Right renal pelvis (tissue), 4 donors: ENCODE data around the gene COL23A1. TPM values are rescaled to one million over a fixed set of nuclear protein-coding genes. Genes with fewer than 3 reads are reported as not detected.
A peak's percentile ranks its signal among the peaks of the same experiment; 100 is the strongest.

ENCODE experiments used
- DNase-seq, 4 donors: peaks; one replicate each; pipeline ENCODE4 v3.0.0-alpha.2; 2013; ENCODE audit warnings: low read depth in 4 of 4, low spot score in 3 of 4, missing footprints in 1 of 4
- polyA plus RNA-seq, 4 donors: library from polyadenylated mRNA; unstranded; fragments of 120-200 nt; gene quantifications; one replicate each; pipeline ENCODE4 v1.2.1, GENCODE V29; 2013; ENCODE audit not compliant: insufficient read length in 4 of 4

COL23A1 gene
- polyA plus RNA-seq, 4 donors: 5.7 to 8.2 (median 6.4) TPM

DNA sequence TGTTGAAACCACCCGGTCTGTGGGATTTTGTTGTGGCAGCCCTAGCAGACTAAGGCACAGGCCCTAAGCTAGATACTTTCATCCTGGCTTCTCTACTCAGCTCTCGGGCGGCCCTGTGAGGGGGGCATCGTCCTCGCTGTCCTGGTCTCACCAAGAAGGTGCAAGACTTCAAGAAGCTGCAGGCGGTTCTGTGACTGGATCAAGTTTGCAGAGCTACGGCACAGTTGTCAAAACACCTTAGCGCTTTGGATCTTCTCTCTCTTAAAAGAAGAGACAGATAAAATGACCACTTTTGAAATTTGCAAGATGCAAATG lies 238.2 kb downstream of the COL23A1 start:
- no peak for DNase-seq

DNA sequence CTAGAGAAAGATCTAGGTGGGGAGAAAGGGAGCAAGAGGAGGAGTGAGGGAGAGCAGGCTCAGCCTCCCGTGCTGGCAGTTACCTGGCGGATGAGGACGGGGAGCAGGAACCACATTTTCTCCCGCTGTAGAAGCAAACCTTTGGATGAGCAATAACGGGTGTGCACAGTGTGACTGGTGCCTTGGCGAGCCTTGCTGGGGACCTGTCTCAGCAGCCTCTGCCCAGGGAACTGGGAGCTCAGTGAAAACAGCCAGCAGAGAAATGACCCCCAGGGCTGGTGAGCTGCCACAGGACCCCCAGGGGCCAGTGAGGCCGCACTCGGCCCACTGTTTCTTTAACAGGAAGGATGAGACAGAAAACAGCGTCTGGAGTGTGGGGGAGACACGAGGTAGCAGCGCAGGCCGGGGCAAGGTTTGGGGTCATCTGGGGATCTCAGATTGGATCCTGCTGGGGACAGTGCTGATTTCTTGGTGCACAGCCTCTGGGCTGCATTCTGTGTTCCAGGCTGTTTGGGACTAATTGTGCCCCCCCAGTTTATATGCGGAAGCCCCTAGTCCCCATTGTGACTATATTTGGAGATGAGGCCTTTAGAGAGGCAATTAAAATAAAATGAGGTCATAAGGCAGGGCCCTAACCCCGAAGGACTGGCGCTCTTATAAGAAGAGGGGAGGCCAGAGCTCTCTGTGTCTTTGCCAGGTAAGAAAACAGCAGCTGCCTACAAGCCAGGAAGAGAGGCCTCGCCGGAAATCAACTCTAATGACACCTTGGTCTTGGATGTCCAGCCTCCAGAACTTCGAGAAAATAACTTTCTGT lies 238.8 kb downstream of the COL23A1 start:
- DNase-seq: no peak

DNA sequence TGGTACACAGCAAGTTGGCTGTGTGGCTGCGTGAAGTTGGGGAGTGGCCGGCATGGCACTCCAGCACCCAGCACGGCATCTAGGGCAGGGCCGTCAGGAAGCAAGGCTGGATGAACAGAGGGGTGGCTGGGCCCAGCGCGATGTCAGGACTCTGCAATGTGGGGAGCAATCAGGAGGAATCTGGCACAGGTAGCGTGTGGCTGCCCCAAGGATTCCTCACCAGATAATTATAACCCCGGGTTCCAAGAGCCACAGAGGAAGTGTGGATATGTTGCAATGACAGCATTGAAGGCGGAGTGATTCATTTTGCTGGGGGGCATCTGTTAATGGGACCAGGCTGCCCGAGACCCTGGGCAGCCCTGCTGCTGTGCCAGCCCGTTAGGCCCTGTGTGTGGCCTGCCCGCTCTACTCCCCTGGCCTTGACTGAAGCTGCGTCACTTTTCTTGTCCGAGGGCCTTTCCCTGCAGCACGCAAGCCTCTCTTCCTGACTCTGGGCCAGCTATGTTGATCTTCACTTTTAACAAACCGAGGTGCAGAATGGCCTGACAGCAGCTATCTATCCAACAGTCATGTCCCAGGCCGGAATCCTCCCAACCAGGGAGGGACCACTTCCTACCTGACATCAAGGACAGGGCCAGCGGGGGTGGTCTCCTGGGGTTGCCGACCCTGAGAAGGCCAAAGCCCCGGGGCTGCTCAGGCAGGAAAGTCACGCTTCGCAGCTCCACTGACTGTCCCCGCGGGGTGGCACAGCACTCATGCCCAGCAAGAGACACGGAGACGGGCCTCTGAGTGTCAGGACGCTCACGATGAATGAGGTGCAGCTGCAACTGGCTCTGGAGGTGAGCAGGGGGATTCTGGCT lies 239.6 kb downstream of the COL23A1 start:
- DNase-seq: no peak

DNA sequence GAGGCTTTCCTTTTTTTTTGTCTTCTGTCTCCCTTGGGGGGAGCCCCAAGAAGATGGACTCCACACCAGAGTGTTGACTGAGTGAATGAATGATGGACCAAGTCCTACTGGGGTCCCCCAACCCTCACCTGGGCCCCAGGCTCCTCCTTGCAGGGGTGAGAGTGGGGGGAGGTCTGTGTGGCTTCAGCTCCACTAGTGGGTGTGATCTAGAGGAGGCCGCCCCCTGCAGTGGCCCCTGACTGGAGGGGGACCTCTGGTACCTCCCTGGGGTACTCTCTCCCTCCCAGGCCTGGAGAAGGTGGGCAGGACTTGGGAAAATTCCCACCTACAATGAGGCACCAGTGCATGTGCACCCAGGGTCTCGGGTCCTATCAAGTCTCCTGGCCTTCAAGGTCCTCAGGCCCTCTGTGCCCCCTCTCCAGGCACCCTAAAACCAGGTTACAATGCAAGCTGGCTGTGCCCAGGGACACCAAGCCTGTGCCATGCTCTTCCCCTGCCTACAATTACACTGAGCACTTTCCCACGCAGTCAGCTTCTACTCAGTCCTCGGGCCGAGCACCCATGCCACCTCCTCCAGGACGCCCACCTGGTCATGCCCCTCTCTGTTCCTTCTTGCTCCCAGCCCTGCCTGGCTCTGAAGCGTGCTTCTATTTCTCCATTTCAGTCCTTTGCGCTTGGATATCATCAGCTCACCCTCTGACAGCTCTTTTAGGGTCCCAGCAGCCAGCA lies 240.4 kb downstream of the COL23A1 start:
- DNase-seq: no peak

DNA sequence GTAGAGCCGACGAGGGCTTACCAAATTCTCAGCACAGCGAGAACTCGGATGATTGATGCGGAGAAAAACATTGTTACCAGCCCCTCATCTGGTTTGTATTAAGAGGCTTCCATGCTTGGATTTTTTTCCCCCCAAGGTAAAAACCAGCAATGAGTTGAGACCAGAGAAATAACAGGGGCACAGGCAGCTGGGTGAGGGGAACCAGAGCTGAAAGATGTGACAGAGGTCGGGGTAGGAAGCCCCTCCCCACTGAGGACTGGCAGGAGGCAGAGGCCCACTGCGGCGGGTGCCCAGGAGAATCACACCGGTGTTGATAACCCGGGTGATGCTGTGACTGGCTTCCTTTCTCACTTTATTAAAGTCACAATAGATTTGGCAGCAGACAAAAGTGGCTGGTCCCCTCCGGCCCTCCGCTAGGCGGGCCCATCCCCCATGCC lies 241.1 kb downstream of the COL23A1 start:
- DNase-seq: no peak

DNA sequence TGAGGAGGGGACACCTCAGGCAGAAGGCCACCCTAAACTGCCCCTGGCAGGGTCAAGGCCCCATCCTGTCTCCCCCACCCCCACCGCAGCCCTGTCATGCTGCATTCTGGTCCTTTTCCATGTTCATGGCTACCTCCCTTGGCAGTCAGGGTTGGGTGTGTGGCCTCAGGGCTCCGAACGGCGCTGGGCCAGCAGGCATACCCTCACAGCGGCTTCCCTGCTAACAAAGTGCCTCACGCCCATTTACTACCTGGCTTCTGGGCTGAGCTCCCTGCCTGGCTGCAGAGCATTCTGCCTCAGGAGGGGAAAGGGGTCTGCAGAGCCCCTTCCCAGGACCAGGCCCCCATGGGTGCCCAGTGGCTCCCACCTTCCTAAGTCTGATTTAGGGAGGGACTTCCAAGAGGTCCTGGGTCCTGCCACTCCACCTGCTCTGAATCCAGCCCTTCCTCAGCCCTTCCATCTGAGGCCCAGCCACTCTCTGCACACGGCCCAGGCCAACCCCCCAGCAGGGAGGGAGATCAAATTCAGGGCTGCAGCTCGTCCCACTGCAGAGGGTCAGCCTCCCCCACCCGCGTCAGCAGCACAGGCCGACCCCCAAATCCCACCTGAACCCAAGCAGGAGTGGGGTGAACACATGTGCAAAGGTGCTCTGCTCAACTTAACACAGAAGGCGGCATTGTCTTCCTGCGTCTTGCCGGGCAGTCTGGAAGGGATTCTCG lies 241.7 kb downstream of the COL23A1 start:
- no peak for DNase-seq

DNA sequence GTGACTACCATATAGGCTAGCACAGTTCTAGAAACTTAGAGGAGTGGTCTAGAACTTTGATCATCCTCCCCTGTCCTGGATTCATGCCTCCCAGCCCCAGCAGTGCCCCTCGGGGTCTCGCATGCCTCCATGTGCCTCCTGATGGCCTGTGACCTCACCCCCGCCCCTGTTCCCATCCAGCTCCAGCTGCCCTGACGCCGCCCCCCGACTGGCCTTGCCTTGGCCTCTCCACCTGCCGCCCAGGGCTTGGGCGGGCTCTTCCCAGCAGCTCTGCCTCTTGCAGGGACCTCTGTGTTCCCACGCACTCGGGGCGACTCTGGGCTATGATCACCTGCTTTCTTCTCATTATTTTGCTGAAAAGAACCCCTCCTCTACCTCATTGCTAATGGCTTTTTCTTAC lies 242.2 kb downstream of the COL23A1 start:
- DNase-seq: no peak

DNA sequence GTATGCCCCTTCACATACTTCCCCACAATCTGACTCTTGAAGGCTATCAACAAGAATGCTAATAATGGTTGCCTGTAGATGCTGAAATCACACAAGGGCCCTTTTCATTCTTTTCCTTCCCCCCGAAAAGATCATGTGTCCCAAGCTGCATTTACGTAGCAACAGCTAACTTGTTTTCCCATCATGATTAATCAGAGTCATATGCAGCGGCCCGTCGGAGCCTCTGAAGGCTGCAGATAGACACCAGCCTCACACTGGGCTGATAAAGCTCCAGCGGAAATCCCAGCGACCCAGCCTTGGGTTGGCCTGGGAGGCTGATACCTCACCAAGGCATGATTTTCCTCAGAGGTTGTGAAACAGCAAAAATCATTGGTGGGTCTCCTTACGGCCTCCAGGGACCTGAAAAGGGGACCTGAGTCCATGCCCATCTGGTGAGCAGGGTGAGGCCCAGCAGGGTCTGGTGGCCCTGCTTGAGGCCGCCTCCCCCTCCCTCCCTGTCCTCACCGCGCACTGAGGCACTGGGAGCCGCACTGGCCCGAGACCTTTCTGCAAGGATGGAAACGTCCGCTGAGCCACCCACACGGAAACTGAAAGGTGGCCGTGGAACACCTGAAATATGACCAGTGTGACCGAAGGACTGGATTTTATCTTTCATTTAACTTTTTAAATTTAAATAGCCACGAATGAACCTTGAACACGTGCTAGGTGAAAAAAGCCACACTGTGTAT lies 243.4 kb downstream of the COL23A1 start:
- no peak for DNase-seq

DNA sequence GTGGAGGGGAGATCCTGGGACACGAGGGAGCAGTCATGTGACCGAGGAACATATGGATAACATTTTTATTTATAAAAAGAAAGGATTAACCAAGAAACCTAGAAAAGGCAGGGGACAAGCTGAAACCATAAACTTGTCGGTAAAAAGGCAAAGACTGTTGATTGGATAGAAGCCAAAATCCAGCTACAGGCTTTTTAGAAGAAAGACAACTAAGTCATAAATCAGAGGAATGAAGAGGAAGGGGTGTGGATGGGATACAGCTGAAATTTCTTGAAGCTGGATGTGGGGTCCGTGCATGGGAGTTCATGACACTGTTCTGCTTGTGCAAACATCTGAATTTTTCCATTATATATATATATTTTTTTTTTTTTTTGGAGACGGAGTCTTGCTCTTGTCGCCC lies 246.9 kb downstream of the COL23A1 start:
- DNase-seq: peak in 1 of 4 donors; percentile 39

DNA sequence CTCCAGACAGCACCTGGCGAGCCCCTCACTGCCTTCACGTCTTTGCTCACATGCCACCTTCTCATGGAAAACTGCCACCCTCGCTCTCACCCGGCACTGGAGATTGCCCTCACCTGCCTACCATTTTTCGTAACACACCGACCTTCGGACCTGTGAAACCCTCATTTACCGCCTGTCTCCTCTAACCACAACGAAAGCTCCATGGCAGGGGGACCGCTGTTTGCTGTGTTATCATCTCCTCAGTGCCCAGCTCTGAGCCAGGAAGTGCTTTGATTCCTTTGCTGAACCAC lies 248.4 kb downstream of the COL23A1 start:
- no peak for DNase-seq

DNA sequence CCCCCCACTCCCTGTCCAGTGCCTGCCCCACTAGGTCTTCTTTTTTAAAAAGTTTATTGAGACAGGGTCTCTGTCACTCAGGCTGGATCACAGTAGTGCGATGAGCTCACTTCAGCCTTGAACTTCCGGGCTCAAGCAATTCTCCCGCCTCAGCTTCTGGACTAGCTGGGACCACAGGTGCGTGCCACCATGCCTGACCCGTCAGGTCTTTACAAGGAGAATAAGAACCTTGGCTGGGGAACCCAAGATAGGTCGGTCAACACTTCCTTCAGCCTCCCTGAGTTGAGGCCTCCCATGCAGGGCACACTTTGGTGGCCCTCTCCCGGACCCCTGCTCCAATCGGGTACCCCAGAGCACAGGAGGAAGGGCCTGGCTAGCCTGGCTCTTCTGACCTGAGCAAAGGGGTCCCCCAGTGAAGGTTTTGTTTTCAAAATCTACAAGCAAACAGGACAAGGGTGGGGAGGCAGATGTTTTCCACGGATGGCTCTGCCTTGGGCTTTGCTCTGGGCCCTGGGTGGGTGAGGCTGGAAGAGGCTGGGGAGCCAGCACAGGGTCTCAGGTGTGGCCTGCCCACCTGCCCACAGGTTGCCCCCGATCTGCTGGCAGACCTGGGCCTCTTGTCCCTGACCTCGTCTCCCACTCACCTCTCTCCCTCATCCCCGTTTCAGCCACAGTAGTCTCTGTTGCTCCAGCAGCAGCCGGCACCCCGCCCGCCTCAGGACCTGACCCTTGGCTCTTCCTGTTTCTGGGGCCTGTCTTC lies 248.9 kb downstream of the COL23A1 start:
- DNase-seq: no peak

DNA sequence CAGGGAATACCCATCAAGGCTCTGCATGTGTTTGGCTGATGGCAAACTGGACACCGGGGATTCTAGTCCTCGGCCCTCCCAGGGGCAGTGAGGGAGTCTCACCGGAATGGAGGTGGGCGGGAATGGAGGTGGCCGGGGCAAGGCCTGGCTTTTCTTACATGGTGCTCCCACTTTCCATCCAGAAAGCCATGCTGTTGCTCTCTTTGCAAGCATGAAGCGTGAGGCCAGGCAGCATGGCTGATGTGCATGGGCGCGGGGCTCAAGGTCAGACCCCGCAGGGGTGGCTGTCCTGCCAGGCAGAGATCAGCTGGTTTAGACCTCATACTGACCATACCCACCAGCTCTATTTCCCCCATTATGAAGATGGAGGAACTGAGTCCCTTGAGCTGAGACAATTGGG lies 249.6 kb downstream of the COL23A1 start:
- no peak for DNase-seq

DNA sequence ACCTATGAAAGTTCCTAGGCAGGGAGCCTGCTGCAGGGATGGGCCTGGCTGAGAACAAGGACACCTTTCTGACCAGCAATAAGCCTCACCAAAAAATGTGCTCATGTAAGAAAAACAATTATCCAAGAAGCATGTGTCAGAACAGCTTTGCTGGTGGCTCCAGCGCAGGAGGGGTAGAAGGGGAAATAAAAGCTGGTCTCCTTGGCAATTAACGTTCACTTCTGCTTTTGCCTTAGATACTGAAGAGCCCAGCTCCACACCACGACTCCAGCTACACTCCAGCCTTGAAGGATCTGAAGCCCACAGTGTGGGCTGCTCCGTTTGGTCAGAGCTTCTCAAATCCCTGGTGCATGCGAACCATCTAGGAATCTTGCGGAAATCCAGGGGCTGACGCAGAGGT lies 250.0 kb downstream of the COL23A1 start:
- no peak for DNase-seq

DNA sequence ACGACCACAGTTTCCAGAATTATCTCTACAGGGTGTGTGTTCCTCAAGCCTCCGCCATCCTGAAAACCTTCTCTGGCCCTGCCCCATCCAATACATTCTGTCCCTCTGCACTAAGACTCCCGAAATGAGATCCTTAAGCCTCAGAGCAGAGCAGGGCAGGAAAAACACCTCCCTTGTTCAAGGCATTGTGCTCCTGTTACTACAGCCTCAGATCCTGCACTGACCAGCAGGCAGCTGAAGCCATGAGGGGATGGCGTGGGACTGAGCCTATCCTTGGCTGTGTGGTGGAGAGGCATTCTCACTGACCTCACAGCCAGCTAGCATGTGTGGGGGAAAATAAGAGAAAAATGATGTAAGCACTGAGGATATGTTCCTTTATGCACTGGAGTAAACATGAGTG lies 250.9 kb downstream of the COL23A1 start:
- DNase-seq: no peak

DNA sequence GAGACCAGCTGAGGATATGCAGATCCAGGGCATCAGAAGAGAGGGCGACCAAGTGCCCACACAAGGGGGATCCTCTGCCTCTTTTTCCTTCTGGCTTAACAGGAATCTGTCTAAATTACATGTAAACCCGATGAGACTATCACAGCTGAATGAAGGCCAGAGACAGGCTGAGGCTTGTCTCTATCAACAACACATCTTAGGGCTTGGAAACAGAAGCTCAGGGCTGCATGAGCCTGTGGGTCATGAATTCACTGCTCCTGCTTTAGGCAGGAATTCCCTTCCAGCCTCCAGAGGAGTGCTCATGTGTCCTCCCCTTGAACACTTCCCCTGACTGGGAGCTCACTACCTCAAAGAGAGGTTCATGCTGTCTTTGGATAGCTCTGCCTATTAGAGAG lies 251.4 kb downstream of the COL23A1 start:
- DNase-seq: no peak

DNA sequence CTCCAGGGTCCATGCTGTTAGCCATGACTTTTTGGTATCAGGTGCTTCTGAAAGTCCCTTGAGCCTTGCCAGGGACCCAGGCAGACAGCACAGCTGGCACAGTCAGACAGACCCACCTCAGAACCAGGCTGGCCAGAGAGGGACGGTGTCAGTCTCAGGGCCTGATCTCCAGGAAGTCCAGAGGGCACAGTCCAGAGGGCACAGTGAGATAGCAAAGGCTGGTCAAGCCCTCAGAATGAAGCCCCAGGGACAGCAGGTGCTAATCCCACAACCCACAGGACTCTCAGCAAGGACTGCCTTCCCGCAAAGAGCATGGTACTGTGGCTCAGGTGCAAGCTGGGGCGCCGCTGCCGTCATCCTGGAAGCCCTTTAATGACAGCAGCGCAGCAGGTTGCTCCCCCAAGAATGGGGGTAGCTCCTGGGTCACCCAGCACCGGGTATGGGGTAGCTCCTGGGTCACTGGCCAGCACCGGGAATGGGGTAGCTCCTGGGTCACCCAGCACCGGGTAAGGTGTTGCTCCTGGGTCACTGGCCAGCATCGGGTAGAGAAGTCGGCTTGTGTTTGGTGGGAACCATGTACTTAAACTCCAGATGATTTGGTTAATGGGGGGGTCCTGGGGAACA lies 252.0 kb downstream of the COL23A1 start:
- DNase-seq: no peak

DNA sequence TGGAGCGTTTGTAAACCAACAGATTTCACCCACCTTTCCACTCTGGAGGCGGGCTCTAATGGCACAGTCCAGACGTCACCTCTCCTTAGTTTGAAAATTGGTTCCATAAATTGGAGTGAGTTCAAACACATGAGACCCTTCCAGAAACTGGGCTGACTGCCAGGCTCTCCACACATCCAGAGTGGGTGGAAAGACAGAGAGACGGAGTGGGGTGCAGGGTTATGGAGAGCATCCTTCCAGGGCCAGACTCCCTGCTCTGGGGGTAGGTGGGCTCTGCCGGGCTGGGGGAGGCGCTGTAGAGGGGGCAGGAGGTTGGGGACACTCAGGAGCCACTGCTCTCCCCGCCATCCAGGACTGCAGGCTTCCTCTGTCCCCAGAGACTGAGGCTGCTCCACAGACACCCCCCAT lies 252.9 kb downstream of the COL23A1 start:
- no peak for DNase-seq

DNA sequence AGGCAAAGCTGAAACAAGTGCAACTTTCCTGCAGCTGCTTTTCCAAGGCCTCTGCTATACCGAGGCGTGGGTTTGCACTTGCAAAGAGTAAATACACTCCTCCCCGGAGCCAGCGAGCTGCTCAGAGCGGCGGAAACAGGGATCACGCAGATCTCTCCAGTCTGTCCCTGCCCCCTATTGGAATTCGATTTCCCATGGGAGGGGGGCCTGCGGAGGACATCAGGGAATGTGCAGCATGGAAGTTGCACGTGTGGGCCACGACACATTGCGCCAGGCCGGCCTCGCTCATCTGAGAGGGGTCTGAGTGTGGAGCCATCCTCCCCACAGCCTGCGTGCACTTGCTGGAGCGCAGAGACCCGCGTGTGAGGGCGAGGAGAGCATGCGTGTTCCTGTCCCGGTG lies 253.3 kb downstream of the COL23A1 start:
- no peak for DNase-seq
